IMR-90 (cell line): ENCODE measurements around the gene SDS. TPM values are rescaled to one million over a fixed set of nuclear protein-coding genes. Genes with fewer than 3 reads are reported as not detected.

Experiments used
- ATAC-seq: fragments of 200-7000 bp; cut with Tn5 transposase; 2 replicates; pipeline ENCODE4 v1.9.1; 2020; ENCODE audit warnings: low read depth, mild to moderate bottlenecking, moderate library complexity
- BruUV-seq: library from RNA; stranded (reverse); fragments of 400-500 nt; replicated peaks from 2 replicates; lab custom pipeline; 2021; lab: Mats Ljungman, UMichigan
- CTCF ChIA-PET: fragments of 300-600 bp; formaldehyde crosslinking; extraction: SDS; loops from one replicate; lab custom pipeline; 2021; ENCODE audit warnings: antibody characterized with exemption; lab: Yijun Ruan, JAX
- POLR2A ChIA-PET: fragments of 300-600 bp; sonication (Branson Sonifier 250); formaldehyde crosslinking; loops from one replicate; lab custom pipeline; 2022; ENCODE audit warnings: antibody characterized with exemption; ENCODE audit not compliant: unreplicated experiment; lab: Charles Lee
- DNase-seq: peaks from one replicate; pipeline ENCODE4 v3.0.0; 2013
- H2AFZ ChIP-seq: replicated peaks from 2 replicates; pipeline ENCODE3; 2013; ENCODE audit warnings: low read length, mild to moderate bottlenecking; ENCODE audit not compliant: poor library complexity
- H2AK5ac ChIP-seq: 2 replicates; pipeline ENCODE4 v1.6.1; 2013; ENCODE audit warnings: low read depth, low read length, inconsistent platforms
- H2AK9ac ChIP-seq: replicated peaks from 2 replicates; pipeline ENCODE3; 2013; ENCODE audit warnings: mild to moderate bottlenecking, low read depth, low read length, moderate library complexity; ENCODE audit not compliant: poor library complexity
- H2BK120ac ChIP-seq: 2 replicates; pipeline ENCODE4 v1.6.1; 2013; ENCODE audit warnings: low read depth, low read length, inconsistent platforms
- H2BK15ac ChIP-seq: 3 replicates; pipeline ENCODE4 v1.6.1; 2013; ENCODE audit warnings: low read depth, low read length, inconsistent platforms
- H2BK20ac ChIP-seq: 2 replicates; pipeline ENCODE4 v1.6.1; 2013; ENCODE audit warnings: low read depth, mild to moderate bottlenecking, inconsistent platforms, low read length, moderate library complexity
- H2BK5ac ChIP-seq: 2 replicates; pipeline ENCODE4 v1.6.1; 2013; ENCODE audit warnings: mild to moderate bottlenecking, low read depth, low read length, inconsistent platforms; ENCODE audit not compliant: poor library complexity, severe bottlenecking
- H3K14ac ChIP-seq: replicated peaks from 2 replicates; pipeline ENCODE4 v1.6.1; 2013; ENCODE audit warnings: low read depth, low read length, inconsistent platforms
- H3K18ac ChIP-seq: 2 replicates; pipeline ENCODE4 v1.6.1; 2013; ENCODE audit warnings: low read depth, low read length, control low read depth
- H3K23ac ChIP-seq: 2 replicates; pipeline ENCODE4 v1.6.1; 2013; ENCODE audit warnings: low read depth, low read length, inconsistent platforms
- H3K27ac ChIP-seq: 2 replicates; pipeline ENCODE4 v1.5.1; 2013; ENCODE audit warnings: mild to moderate bottlenecking, control low read depth, low read length; ENCODE audit not compliant: insufficient read depth
- H3K27me3 ChIP-seq: 2 replicates; pipeline ENCODE4 v1.6.1; 2013; ENCODE audit warnings: low read length; ENCODE audit not compliant: control insufficient read depth, insufficient read depth
- H3K36me3 ChIP-seq: 2 replicates; pipeline ENCODE4 v1.6.1; 2013; ENCODE audit warnings: low read length, mixed read lengths; ENCODE audit not compliant: control insufficient read depth, insufficient read depth
- H3K4ac ChIP-seq: 2 replicates; pipeline ENCODE4 v1.6.1; 2013; ENCODE audit warnings: low read depth, low read length, inconsistent platforms
- H3K4me1 ChIP-seq: 2 replicates; pipeline ENCODE4 v1.6.1; 2013; ENCODE audit warnings: low read length, mixed read lengths; ENCODE audit not compliant: control insufficient read depth, insufficient read depth
- H3K4me2 ChIP-seq: 2 replicates; pipeline ENCODE4 v1.6.1; 2013; ENCODE audit warnings: low read depth, mild to moderate bottlenecking, control low read depth, low read length, moderate library complexity
- H3K4me3 ChIP-seq: 2 replicates; pipeline ENCODE4 v1.5.1; 2013; ENCODE audit warnings: low read depth, mild to moderate bottlenecking, control low read depth, low read length, moderate library complexity; ENCODE audit not compliant: insufficient read depth
- H3K56ac ChIP-seq: 2 replicates; pipeline ENCODE4 v1.6.1; 2013; ENCODE audit warnings: low read length, inconsistent platforms; ENCODE audit not compliant: insufficient read depth; ENCODE audit errors: extremely low read depth
- H3K79me1 ChIP-seq, 2 experiments: 2 replicates each; pipeline ENCODE4 v1.6.1; 2013; ENCODE audit warnings: low read length in 2 of 2, inconsistent platforms in 1 of 2, low read depth in 1 of 2
- H3K9ac ChIP-seq: 2 replicates; pipeline ENCODE4 v1.6.1; 2013; ENCODE audit warnings: low read depth, low read length, control low read depth
- H3K9me1 ChIP-seq: 2 replicates; pipeline ENCODE4 v1.6.1; 2013; ENCODE audit warnings: low read length, inconsistent platforms; ENCODE audit not compliant: insufficient read depth
- H3K9me3 ChIP-seq: 2 replicates; pipeline ENCODE4 v1.6.1; 2013; ENCODE audit warnings: low read length; ENCODE audit not compliant: control insufficient read depth, insufficient read depth
- H4K20me1 ChIP-seq: 2 replicates; pipeline ENCODE4 v1.6.1; 2013; ENCODE audit warnings: low read length, inconsistent platforms; ENCODE audit not compliant: insufficient read depth
- H4K5ac ChIP-seq: 2 replicates; pipeline ENCODE4 v1.6.1; 2013; ENCODE audit warnings: mild to moderate bottlenecking, low read depth, low read length, control low read depth
- H4K8ac ChIP-seq, 2 experiments: 2 replicates each; pipeline ENCODE4 v1.6.1; 2013; ENCODE audit warnings: low read depth in 2 of 2, low read length in 2 of 2, control low read depth in 1 of 2, inconsistent platforms in 1 of 2
- H4K91ac ChIP-seq: 2 replicates; pipeline ENCODE4 v1.6.1; 2013; ENCODE audit warnings: low read depth, low read length, inconsistent platforms; ENCODE audit not compliant: insufficient read depth
- BHLHE40 ChIP-seq: fragments of 150-350 bp; IDR thresholded peaks from 2 replicates; pipeline ENCODE4 v1.6.1; 2016; ENCODE audit warnings: mild to moderate bottlenecking, low read depth, low read length
- CEBPB ChIP-seq: IDR thresholded peaks from 2 replicates; pipeline ENCODE4 v1.6.1; 2012; ENCODE audit warnings: low read depth, low read length, improper control_type of control experiment
- CHD1 ChIP-seq: IDR thresholded peaks from 2 replicates; pipeline ENCODE4 v1.6.1; 2012; ENCODE audit warnings: low read depth, low read length, improper control_type of control experiment
- MAFK ChIP-seq: IDR thresholded peaks from 2 replicates; pipeline ENCODE4 v1.6.1; 2012; ENCODE audit warnings: low read depth, low read length, improper control_type of control experiment
- MXI1 ChIP-seq: IDR thresholded peaks from 2 replicates; pipeline ENCODE4 v1.6.1; 2012; ENCODE audit warnings: low read depth, mild to moderate bottlenecking, low read length, moderate library complexity, borderline replicate concordance
- RFX5 ChIP-seq: IDR thresholded peaks from 2 replicates; pipeline ENCODE4 v1.8.0; 2012; ENCODE audit warnings: low read depth, mild to moderate bottlenecking, low read length, moderate library complexity
- WGBS, 2 experiments: methylation state at CpG; one replicate each; pipeline versions ENCODE4 v1.1.5 to v1.1.7; 2013; ENCODE audit warnings: missing lambda C conversion rate in 2 of 2; ENCODE audit not compliant: insufficient read length in 1 of 2; ENCODE audit errors: extremely low coverage in 2 of 2; 5-methylcytosine and 5-hydroxymethylcytosine counted together
- dilution Hi-C: fragments of 300-500 bp; cut with HindIII; formaldehyde crosslinking; loops from one replicate; pipeline ENCODE4 v1.14.3; 2018; ENCODE audit warnings: low sequenced_read_pairs; ENCODE audit not compliant: unreplicated experiment
- in situ Hi-C: fragments of 300-500 bp; cut with MboI; formaldehyde crosslinking; loops from 3 replicates; pipeline ENCODE4 v1.14.3; 2019; ENCODE audit warnings: low sequenced_read_pairs, inconsistent platforms, mixed read lengths
- intact Hi-C: fragments of 100-400 bp; cut with micrococcal nuclease; formaldehyde crosslinking; loops from 2 replicates; pipeline ENCODE4 v1.10.0; 2022
- polyA plus RNA-seq, 3 experiments: library from polyadenylated mRNA; depleted of rRNA; stranded (reverse); fragments of >200 nt; gene quantifications; 2 replicates each; pipeline ENCODE4 v1.2.3, GENCODE V29; 2012; ENCODE audit warnings: low replicate concordance in 1 of 3
- total RNA-seq: library from RNA; depleted of rRNA; stranded (reverse); fragments of >200 nt; gene quantifications from 2 replicates; pipeline ENCODE4 v1.2.3, GENCODE V29; 2012
- TF ChIP-seq, protein P1 (sequence below): conservative IDR thresholded peaks from 2 replicates; pipeline ENCODE4 v1.5.1; 2012; ENCODE audit warnings: mild to moderate bottlenecking, low read depth, low read length, improper control_type of control experiment
- TF ChIP-seq, protein P2 (sequence below): fragments of 150-350 bp; IDR thresholded peaks from 2 replicates; pipeline ENCODE4 v1.6.1; 2017; ENCODE audit warnings: mild to moderate bottlenecking, antibody characterized with exemption, low read length, low read depth

Gene SDS
- total and polyA plus RNA-seq, 2 of the 4 experiments (the other 2 are of a cell fraction): not detected

DNA sequence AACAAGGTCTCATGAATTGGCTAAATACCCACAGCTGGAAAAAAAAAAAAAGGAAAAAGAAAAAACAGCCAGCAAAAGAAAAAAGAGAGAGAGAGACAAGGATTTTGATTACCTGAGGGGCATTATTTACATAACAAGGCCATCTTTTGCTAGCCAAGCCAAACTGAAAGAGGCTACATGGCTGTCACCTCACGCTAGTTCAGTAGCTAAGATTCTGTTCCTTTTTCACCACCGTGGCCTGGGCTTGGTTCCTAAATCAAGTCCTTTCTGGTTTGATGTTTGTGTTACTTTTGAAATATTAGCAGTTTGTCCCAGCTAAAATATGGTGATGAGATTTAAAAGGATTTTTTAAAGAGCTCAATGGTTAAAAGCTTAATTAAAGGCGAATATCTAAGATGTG, 2.0 kb upstream of the SDS start:
- no peak for ATAC-seq
- no peaks in the 10 kb centered on the region for H3K9me3 ChIP-seq
- dilution Hi-C loops (no loop called here), intact Hi-C loops (no loop called here), in situ Hi-C loops (no loop called here)
- H3K9ac ChIP-seq: no peak overlapping the region
- no peaks in the 10 kb centered on the region for H3K9me1 ChIP-seq
- H2BK20ac ChIP-seq: no peak overlapping the region
- BruUV-seq: no TSS peak
- H3K4me2 ChIP-seq: no peak overlapping the region
- H3K23ac ChIP-seq: no peak overlapping the region
- H3K27me3 ChIP-seq: peaks cover 2% of the 10 kb centered on the region; the same call in 1 of the 2 replicates
- CTCF ChIA-PET: interaction anchor here (0.9 kb wide), 1 partner anchor 20 kb away, joined by 3 read pairs; no protein-coding TSS in a partner anchor
- H4K8ac ChIP-seq: no peak overlapping the region
- no peaks in the 10 kb centered on the region for H3K79me1 ChIP-seq
- no peak overlapping the region for H2AK9ac ChIP-seq
- H3K14ac ChIP-seq: no peak overlapping the region
- no peak overlapping the region for H2BK120ac ChIP-seq
- H2AFZ ChIP-seq: no peak overlapping the region
- no peaks in the 10 kb centered on the region for H3K36me3 ChIP-seq
- POLR2A ChIA-PET: no interaction called here
- H3K56ac ChIP-seq: no peak overlapping the region
- H3K18ac ChIP-seq: no peak overlapping the region
- no peak for DNase-seq
- no CpG with 5 or more reads among the region's 3 CpGs for WGBS, 2 experiments
- no peaks in the 10 kb centered on the region for H4K20me1 ChIP-seq
- H3K4me3 ChIP-seq: no peak overlapping the region
- H2BK15ac ChIP-seq: no peak overlapping the region
- H3K4ac ChIP-seq: no peak overlapping the region
- H2AK5ac ChIP-seq: no peak overlapping the region
- no peak overlapping the region for H4K5ac ChIP-seq
- no peak overlapping the region for H4K91ac ChIP-seq
- no peak overlapping the region for H3K27ac ChIP-seq
- no peak for TF ChIP-seq CHD1
- TF ChIP-seq CEBPB: no peak
- no peak for TF ChIP-seq MAFK
- no peak for TF ChIP-seq MXI1
- TF ChIP-seq RFX5: no peak
- TF ChIP-seq, protein P1, sequence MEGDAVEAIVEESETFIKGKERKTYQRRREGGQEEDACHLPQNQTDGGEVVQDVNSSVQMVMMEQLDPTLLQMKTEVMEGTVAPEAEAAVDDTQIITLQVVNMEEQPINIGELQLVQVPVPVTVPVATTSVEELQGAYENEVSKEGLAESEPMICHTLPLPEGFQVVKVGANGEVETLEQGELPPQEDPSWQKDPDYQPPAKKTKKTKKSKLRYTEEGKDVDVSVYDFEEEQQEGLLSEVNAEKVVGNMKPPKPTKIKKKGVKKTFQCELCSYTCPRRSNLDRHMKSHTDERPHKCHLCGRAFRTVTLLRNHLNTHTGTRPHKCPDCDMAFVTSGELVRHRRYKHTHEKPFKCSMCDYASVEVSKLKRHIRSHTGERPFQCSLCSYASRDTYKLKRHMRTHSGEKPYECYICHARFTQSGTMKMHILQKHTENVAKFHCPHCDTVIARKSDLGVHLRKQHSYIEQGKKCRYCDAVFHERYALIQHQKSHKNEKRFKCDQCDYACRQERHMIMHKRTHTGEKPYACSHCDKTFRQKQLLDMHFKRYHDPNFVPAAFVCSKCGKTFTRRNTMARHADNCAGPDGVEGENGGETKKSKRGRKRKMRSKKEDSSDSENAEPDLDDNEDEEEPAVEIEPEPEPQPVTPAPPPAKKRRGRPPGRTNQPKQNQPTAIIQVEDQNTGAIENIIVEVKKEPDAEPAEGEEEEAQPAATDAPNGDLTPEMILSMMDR: no peak
- no peak for TF ChIP-seq BHLHE40
- TF ChIP-seq, protein P2, sequence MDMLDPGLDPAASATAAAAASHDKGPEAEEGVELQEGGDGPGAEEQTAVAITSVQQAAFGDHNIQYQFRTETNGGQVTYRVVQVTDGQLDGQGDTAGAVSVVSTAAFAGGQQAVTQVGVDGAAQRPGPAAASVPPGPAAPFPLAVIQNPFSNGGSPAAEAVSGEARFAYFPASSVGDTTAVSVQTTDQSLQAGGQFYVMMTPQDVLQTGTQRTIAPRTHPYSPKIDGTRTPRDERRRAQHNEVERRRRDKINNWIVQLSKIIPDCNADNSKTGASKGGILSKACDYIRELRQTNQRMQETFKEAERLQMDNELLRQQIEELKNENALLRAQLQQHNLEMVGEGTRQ: no peak
- H2BK5ac ChIP-seq: no peak overlapping the region
- H3K4me1 ChIP-seq: no peaks in the 10 kb centered on the region
